ENCODE results near the gene SSH2.

SSH2 gene

GRCh38 chr17:29619251-29619650 is 310.8 kb downstream of the SSH2 start:
- DNase-seq, result no peak

GRCh38 chr17:29618272-29619065 is 311.6 kb downstream of the SSH2 start:
- no peak for DNase-seq

- peak; percentile 86 for DNase-seq
These were observed 312.4 kb downstream of the SSH2 start for GRCh38 chr17:29617481-29618271.

- peak; percentile 89 for DNase-seq
These were observed 312.9 kb downstream of the SSH2 start for GRCh38 chr17:29617125-29617480.

GRCh38 chr17:29616300-29617048 is 313.6 kb downstream of the SSH2 start:
- no peak for DNase-seq

GRCh38 chr17:29615492-29616299 is 314.3 kb downstream of the SSH2 start:
- peak; percentile 85 for DNase-seq

GRCh38 chr17:29615048-29615385 is 315.0 kb downstream of the SSH2 start:
- peak; percentile 72 for DNase-seq

- DNase-seq, result no peak
These were observed 315.5 kb downstream of the SSH2 start for GRCh38 chr17:29614349-29615047.

GRCh38 chr17:29613856-29614255 is 316.2 kb downstream of the SSH2 start:
- no peak for DNase-seq

- DNase-seq, result peak; percentile 86
These were observed 316.6 kb downstream of the SSH2 start for GRCh38 chr17:29613352-29613837.

- no peak for DNase-seq
These were observed 317.4 kb downstream of the SSH2 start for GRCh38 chr17:29612404-29613280.

- DNase-seq, result no peak
These were observed 318.0 kb downstream of the SSH2 start for GRCh38 chr17:29612094-29612403.

- no peak for DNase-seq
These were observed 318.5 kb downstream of the SSH2 start for GRCh38 chr17:29611351-29612093.

GRCh38 chr17:29610395-29610794 is 319.6 kb downstream of the SSH2 start:
- DNase-seq, result no peak

- DNase-seq, result no peak
These were observed 321.0 kb downstream of the SSH2 start for GRCh38 chr17:29608986-29609385.

- no peak for DNase-seq
These were observed 322.4 kb downstream of the SSH2 start for GRCh38 chr17:29607557-29608195.

- no peak for DNase-seq
These were observed 326.8 kb downstream of the SSH2 start for GRCh38 chr17:29603109-29603674.

GRCh38 chr17:29597361-29598172 is 332.5 kb downstream of the SSH2 start:
- DNase-seq, result no peak

GRCh38 chr17:29596811-29597210 is 333.2 kb downstream of the SSH2 start:
- DNase-seq, result no peak

Measured in CD4-positive, alpha-beta T cell treated with Interferon gamma for 1 hour (primary cell).